ENCODE measurements around the gene MSRB2.
A peak's percentile ranks its signal among the peaks of the same experiment; 100 is the strongest.

The MSRB2 gene

DNA sequence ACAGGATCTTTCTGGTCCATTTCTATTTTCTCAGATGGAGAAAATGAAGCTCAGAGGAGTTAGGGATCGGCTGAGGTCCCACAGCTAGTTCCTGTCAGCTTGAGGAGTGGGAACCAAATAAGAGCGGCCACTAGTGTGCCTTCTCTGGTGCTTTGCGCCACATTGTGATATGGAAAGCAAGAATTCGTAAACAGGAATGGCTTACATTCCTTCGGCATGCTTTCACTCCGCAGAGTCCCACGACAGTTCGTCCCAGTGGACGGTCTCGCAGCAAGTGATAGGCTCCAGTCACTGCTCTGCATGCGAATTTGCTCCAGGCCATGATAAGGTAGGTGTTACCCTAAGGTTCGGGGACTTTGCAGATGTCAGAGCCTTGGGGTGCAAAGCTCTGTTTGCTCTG, 55.2 kb downstream of the MSRB2 start:
- H3K27ac Mint-ChIP-seq, result peak overlapping the region in 1 of 3 experiments; percentile 37
- H3K27me3 Mint-ChIP-seq (ENCODE audit: low read depth), result peaks cover 14% of the 10 kb centered on the region
- TF ChIP-seq, protein P1, sequence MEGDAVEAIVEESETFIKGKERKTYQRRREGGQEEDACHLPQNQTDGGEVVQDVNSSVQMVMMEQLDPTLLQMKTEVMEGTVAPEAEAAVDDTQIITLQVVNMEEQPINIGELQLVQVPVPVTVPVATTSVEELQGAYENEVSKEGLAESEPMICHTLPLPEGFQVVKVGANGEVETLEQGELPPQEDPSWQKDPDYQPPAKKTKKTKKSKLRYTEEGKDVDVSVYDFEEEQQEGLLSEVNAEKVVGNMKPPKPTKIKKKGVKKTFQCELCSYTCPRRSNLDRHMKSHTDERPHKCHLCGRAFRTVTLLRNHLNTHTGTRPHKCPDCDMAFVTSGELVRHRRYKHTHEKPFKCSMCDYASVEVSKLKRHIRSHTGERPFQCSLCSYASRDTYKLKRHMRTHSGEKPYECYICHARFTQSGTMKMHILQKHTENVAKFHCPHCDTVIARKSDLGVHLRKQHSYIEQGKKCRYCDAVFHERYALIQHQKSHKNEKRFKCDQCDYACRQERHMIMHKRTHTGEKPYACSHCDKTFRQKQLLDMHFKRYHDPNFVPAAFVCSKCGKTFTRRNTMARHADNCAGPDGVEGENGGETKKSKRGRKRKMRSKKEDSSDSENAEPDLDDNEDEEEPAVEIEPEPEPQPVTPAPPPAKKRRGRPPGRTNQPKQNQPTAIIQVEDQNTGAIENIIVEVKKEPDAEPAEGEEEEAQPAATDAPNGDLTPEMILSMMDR (IDR thresholded peaks at IDR 0.05; ENCODE audit: unreplicated experiment in 3 of 3), result no peak
- H3K4me1 Mint-ChIP-seq, result peaks cover 10% of the 10 kb centered on the region
- H3K4me3 Mint-ChIP-seq, result no peak overlapping the region
- no peaks in the 10 kb centered on the region for H3K36me3 Mint-ChIP-seq (ENCODE audit: low read depth)
- peaks cover 1% of the 10 kb centered on the region for H3K9me3 Mint-ChIP-seq

DNA sequence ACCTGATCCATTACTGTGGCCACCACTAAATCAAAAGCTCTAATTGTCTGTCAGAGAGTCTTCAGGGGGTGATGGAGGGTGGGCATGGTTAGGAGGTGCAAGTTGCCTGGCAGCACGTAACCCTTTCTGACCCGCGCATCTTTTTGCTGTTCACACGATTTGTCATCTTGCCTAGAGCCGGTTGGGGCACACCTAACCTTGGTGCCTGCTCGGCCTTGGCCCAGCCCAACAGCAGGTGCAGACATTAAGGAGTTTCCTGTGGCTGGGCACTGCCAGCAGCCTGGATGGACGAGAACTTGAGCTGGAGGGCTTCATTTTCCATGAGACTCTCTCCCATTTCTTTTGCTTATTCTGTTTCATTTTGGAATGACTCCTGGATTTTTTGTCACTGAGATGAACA, 55.7 kb downstream of the MSRB2 start:
- peaks cover 18% of the 10 kb centered on the region for H3K27me3 Mint-ChIP-seq (ENCODE audit: low read depth)
- H3K9me3 Mint-ChIP-seq, result peaks cover 5% of the 10 kb centered on the region
- TF ChIP-seq, protein P1 (IDR thresholded peaks at IDR 0.05; ENCODE audit: unreplicated experiment in 3 of 3), result no peak
- H3K36me3 Mint-ChIP-seq (ENCODE audit: low read depth), result no peaks in the 10 kb centered on the region
- H3K4me3 Mint-ChIP-seq, result no peak overlapping the region
- H3K27ac Mint-ChIP-seq, result no peak overlapping the region
- H3K4me1 Mint-ChIP-seq, result peaks cover 14% of the 10 kb centered on the region

DNA sequence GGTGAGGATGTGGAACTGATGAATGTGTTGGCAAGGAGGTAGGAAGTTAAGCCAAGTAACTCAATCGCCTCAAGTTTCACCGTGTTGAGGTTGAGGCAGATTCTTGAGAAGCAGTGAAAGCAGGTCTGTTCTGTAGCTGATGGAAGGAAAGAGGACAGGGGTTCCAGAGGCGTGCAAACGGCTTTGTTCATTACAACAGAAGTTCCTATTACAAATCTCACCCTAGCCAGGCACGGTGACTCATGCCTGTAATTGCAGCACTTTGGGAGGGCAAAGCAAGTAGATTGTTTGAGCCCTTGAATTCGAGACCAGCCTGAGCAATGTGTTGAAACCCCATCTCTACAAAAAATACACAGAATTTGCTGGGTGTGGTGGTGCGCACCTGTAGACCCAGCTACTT, 59.8 kb downstream of the MSRB2 start:
- no peak overlapping the region for H3K4me3 Mint-ChIP-seq
- H3K27me3 Mint-ChIP-seq (ENCODE audit: low read depth), result peaks cover 34% of the 10 kb centered on the region
- H3K4me1 Mint-ChIP-seq, result peaks cover 20% of the 10 kb centered on the region
- H3K27ac Mint-ChIP-seq, result no peak overlapping the region
- TF ChIP-seq, protein P1 (IDR thresholded peaks at IDR 0.05; ENCODE audit: unreplicated experiment in 3 of 3), result no peak
- peaks cover 5% of the 10 kb centered on the region for H3K9me3 Mint-ChIP-seq
- H3K36me3 Mint-ChIP-seq (ENCODE audit: low read depth), result no peaks in the 10 kb centered on the region

DNA sequence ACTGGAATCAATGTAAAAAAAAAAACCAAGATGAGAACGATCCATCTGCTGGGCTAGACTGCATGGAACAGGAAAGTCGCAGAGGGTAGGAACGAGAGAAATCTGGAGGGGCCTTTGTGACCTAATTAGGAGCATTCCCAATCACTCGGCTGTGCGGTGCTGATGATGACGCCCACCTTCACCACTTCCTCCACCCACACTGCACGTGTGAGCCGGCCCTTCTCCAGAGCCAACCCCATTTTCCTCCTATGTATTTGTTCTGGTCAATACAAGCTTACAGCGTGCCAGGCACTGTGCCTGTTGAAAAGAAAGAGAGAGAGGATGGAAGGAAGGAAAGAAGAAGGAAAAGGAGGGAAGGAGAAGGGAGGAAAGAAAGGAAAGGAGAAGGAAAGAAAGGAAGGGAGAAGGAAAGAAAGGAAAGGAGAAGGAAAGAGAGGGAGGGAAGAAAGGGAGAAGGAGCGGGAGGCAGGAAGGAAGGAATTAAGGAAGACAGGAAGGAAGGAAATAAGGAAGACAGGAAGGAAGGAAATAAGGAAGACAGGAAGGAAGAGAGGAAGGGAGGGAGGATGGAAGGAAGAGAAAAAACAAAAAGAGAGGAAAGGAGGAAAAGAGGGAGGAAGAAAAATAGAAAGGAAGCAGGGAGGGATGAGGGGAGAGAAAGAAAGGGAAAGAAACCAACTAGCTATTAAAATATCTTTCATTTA, 61.2 kb downstream of the MSRB2 start:
- no peak overlapping the region for H3K27ac Mint-ChIP-seq
- H3K36me3 Mint-ChIP-seq (ENCODE audit: low read depth), result no peaks in the 10 kb centered on the region
- peaks cover 47% of the 10 kb centered on the region for H3K27me3 Mint-ChIP-seq (ENCODE audit: low read depth)
- TF ChIP-seq, protein P1 (IDR thresholded peaks at IDR 0.05; ENCODE audit: unreplicated experiment in 3 of 3), result no peak
- peaks cover 14% of the 10 kb centered on the region for H3K4me1 Mint-ChIP-seq
- no peak overlapping the region for H3K4me3 Mint-ChIP-seq
- H3K9me3 Mint-ChIP-seq, result peaks cover 5% of the 10 kb centered on the region

DNA sequence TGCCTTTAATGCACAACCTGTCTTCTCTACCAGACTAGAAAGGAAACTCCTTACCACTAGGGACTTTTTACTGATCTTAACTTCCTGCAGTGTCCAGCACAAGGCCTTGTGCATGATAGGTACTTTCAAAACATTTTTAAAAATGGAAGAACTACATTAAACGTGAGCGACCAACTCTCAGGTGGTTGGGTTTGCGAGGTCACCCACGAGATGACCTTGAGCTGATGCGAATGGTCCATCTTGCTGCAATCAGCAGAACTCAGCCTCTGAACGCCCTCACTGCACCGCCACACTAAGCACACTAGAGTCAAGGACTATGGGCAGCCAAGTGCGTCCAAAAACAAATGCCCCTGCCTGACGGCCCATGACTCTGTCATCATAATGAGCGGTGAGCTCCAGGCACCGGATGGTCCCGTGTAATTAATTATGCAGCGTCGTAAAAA, 61.9 kb downstream of the MSRB2 start:
- peaks cover 14% of the 10 kb centered on the region for H3K4me1 Mint-ChIP-seq
- peaks cover 5% of the 10 kb centered on the region for H3K9me3 Mint-ChIP-seq
- H3K27ac Mint-ChIP-seq, result peak overlapping the region in 1 of 3 experiments; percentile 33
- TF ChIP-seq, protein P1 (IDR thresholded peaks at IDR 0.05; ENCODE audit: unreplicated experiment in 3 of 3), result no peak
- peaks cover 53% of the 10 kb centered on the region for H3K27me3 Mint-ChIP-seq (ENCODE audit: low read depth)
- H3K4me3 Mint-ChIP-seq, result peak overlapping the region in 1 of 3 experiments; percentile 13
- no peaks in the 10 kb centered on the region for H3K36me3 Mint-ChIP-seq (ENCODE audit: low read depth)
